SU-DHL-6 (cell line): ENCODE measurements around the gene NEU3.

ENCODE experiments used
- H2AFZ ChIP-seq: fragments of 200-600 bp; sonication (generic); 2 replicates; pipeline ENCODE4 v1.6.1; 2014; ENCODE audit warnings: low read depth, mild to moderate bottlenecking, moderate library complexity, mixed read lengths, antibody characterized with exemption, low read length; ENCODE audit not compliant: severe bottlenecking
- H3F3A ChIP-seq: fragments of 200-600 bp; shearing (Covaris generic); 2 replicates; pipeline ENCODE4 v1.6.0; 2016; ENCODE audit warnings: antibody characterized with exemption, mild to moderate bottlenecking; ENCODE audit not compliant: insufficient read depth
- H3K27ac ChIP-seq: fragments of 200-600 bp; sonication (generic); 2 replicates; pipeline ENCODE4 v1.5.1; 2016; ENCODE audit warnings: low read depth, mild to moderate bottlenecking, low read length, moderate library complexity, mixed read lengths
- H3K27me3 ChIP-seq: fragments of 200-600 bp; sonication (generic), shearing (Covaris generic); 2 replicates; pipeline ENCODE4 v1.6.0; 2014; ENCODE audit warnings: mild to moderate bottlenecking, low read length
- H3K36me3 ChIP-seq: fragments of 200-600 bp; sonication (generic); 2 replicates; pipeline ENCODE4 v1.6.1; 2014; ENCODE audit warnings: mild to moderate bottlenecking, low read length, mixed read lengths
- H3K4me2 ChIP-seq: fragments of 300-600, 200-600 bp; shearing (Covaris generic), sonication (generic); 2 replicates; pipeline ENCODE4 v1.6.0; 2014; ENCODE audit warnings: low read length, low read depth, mild to moderate bottlenecking; ENCODE audit not compliant: poor library complexity, severe bottlenecking
- H3K4me3 ChIP-seq: fragments of 200-600 bp; sonication (generic); 2 replicates; pipeline ENCODE4 v1.5.1; 2014; ENCODE audit warnings: antibody characterized with exemption, low read length, mild to moderate bottlenecking, mixed read lengths; ENCODE audit not compliant: insufficient read depth, poor library complexity, severe bottlenecking
- H3K79me2 ChIP-seq: fragments of 200-600 bp; sonication (generic); 2 replicates; pipeline ENCODE4 v1.6.1; 2014; ENCODE audit warnings: mild to moderate bottlenecking, low read length, moderate library complexity; ENCODE audit not compliant: insufficient read depth
- H3K9ac ChIP-seq: fragments of 200-600 bp; sonication (generic); 2 replicates; pipeline ENCODE4 v1.7.0; 2014; ENCODE audit warnings: mild to moderate bottlenecking, low read length
- H3K9me2 ChIP-seq: fragments of 200-600 bp; sonication (generic); replicated peaks from 2 replicates; pipeline ENCODE4 v1.6.1; 2014; ENCODE audit warnings: low read length; ENCODE audit not compliant: insufficient read depth
- H3K9me3 ChIP-seq: fragments of 200-600 bp; sonication (generic); 2 replicates; pipeline ENCODE4 v1.6.1; 2014; ENCODE audit warnings: low read length, mixed read lengths; ENCODE audit not compliant: insufficient read depth
- H4K20me1 ChIP-seq: fragments of 200-600 bp; sonication (generic); 2 replicates; pipeline ENCODE4 v1.6.1; 2014; ENCODE audit warnings: low read depth, mild to moderate bottlenecking, antibody characterized with exemption, low read length, moderate library complexity, mixed read lengths
- EZH2phosphoT487 ChIP-seq: fragments of 200-600 bp; sonication (generic), shearing (Covaris generic); conservative IDR thresholded peaks from 2 replicates; pipeline ENCODE4 v1.6.1; 2018; ENCODE audit warnings: mild to moderate bottlenecking, antibody characterized with exemption, low read length, moderate library complexity, mixed read lengths
- TF ChIP-seq, protein P1 (sequence below): fragments of 200-600 bp; sonication (generic); IDR thresholded peaks from one replicate; pipeline ENCODE4 v1.5.1; 2017; ENCODE audit warnings: antibody characterized with exemption, mild to moderate bottlenecking, low read length, moderate library complexity; ENCODE audit not compliant: insufficient read depth, poor library complexity, severe bottlenecking

Gene NEU3

DNA sequence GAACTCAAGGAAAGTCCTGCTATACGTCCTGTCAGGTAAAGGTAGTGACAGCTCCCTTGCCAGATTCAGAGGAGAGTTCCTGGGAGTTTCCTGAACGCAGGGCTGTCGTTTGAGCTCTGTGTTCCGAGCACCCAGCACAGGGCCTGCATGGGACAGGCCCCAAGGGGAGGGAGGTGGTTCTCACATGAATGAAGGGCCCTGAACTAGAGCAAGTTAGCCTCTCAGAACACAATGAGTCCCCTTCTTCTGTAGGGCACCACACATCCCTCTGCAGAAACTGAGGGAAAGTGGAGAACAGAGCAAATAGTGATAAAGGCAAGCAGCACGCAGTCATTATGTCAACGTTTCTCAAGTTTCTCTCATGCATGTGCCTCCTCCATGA lies 35.3 kb downstream of the NEU3 start:
- H3K79me2 ChIP-seq: no peaks in the 10 kb centered on the region
- no peak overlapping the region for H3K4me3 ChIP-seq
- no peak overlapping the region for H3K9ac ChIP-seq
- no peak overlapping the region for H3K27ac ChIP-seq
- H3K9me2 ChIP-seq: no peaks in the 10 kb centered on the region
- no peaks in the 10 kb centered on the region for H3K9me3 ChIP-seq
- H3F3A ChIP-seq: no peaks in the 10 kb centered on the region
- no peak overlapping the region for H2AFZ ChIP-seq
- no peaks in the 10 kb centered on the region for H3K36me3 ChIP-seq
- no peaks in the 10 kb centered on the region for H4K20me1 ChIP-seq
- H3K4me2 ChIP-seq: no peak overlapping the region
- no peaks in the 10 kb centered on the region for H3K27me3 ChIP-seq
- TF ChIP-seq, protein P1, sequence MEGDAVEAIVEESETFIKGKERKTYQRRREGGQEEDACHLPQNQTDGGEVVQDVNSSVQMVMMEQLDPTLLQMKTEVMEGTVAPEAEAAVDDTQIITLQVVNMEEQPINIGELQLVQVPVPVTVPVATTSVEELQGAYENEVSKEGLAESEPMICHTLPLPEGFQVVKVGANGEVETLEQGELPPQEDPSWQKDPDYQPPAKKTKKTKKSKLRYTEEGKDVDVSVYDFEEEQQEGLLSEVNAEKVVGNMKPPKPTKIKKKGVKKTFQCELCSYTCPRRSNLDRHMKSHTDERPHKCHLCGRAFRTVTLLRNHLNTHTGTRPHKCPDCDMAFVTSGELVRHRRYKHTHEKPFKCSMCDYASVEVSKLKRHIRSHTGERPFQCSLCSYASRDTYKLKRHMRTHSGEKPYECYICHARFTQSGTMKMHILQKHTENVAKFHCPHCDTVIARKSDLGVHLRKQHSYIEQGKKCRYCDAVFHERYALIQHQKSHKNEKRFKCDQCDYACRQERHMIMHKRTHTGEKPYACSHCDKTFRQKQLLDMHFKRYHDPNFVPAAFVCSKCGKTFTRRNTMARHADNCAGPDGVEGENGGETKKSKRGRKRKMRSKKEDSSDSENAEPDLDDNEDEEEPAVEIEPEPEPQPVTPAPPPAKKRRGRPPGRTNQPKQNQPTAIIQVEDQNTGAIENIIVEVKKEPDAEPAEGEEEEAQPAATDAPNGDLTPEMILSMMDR: no peak
- no peak for TF ChIP-seq EZH2phosphoT487

- Histone ChIP-seq H3F3A (no peaks in the 10 kb centered on the region), H3K9me2 (no peaks in the 10 kb centered on the region), H3K4me2 (no peak overlapping the region), H3K36me3 (no peaks in the 10 kb centered on the region), H3K27ac (no peak overlapping the region), H3K27me3 (no peaks in the 10 kb centered on the region), H3K9ac (no peak overlapping the region), H3K79me2 (no peaks in the 10 kb centered on the region), H4K20me1 (no peaks in the 10 kb centered on the region), H3K4me3 (no peak overlapping the region), H2AFZ (no peak overlapping the region), H3K9me3 (no peaks in the 10 kb centered on the region)
- TF ChIP-seq, protein P1: no peak
- no peak for TF ChIP-seq EZH2phosphoT487
Measured at GRCh38 chr11:75024764-75025211, 36.1 kb downstream of the NEU3 start.

GRCh38 chr11:75025561-75025960 lies 36.8 kb downstream of the NEU3 start:
- Histone ChIP-seq H3K36me3 (no peaks in the 10 kb centered on the region), H3K4me2 (no peak overlapping the region), H3K9ac (no peak overlapping the region), H3K27ac (no peak overlapping the region), H3K9me2 (no peaks in the 10 kb centered on the region), H3K9me3 (no peaks in the 10 kb centered on the region), H3K27me3 (no peaks in the 10 kb centered on the region), H3K4me3 (no peak overlapping the region), H4K20me1 (no peaks in the 10 kb centered on the region), H3F3A (no peaks in the 10 kb centered on the region), H2AFZ (no peak overlapping the region), H3K79me2 (no peaks in the 10 kb centered on the region)
- TF ChIP-seq EZH2phosphoT487: no peak
- TF ChIP-seq, protein P1: no peak
